ENCODE measurements around the gene ANLN.
"Not testable (repeated sequence)": the region's sequence is repeated elsewhere in the genome, so short reads cannot be mapped to it uniquely, and the experiment has no call there.

The ANLN gene

DNA sequence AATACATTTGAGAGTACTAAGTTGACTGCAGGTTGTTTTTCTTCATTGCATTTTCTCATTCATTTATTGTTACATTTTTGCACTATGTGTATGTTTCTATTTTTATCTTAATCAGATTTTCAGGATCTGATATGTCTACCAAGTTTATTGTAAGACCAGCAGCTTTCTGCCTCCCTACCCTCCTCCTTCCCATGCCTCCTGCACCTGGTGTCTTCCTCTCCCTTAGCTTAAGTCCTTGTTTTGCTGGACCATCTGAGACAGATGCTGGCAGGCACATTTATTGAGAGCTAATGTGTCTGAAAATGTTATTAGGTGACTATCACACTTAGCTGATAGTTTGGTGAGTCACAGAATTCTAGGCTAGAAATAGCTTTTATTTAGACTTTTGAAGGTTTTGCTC lies 79.6 kb downstream of the ANLN start:
- DNase-seq: no peak

DNA sequence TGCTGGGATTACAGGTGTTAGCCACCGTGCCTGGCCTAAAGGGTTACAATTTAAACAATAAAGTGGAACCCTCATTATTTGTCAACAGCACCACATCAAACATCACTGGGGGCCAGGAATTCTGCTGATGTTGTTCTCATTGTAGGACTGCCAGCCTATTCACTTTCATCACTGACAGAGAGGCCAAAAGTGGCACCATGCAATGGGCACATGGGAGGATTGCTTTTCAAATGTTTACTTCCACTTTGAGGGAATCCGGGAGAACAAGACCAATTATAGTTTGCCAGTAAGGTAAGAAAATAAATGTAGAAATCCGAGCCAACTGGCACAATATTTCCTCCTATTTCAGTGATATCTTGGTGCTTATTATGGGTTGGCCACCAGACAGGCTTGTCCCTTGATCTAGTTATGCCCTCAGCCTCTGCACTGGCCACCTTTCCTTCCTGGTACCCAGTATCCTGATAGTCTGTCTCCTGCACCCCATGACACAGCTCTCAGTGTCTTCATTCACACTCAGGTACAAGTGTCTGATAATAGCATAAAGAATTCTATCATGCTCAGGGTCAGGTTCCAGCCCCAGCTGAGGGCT lies 82.6 kb downstream of the ANLN start:
- no peak for DNase-seq

DNA sequence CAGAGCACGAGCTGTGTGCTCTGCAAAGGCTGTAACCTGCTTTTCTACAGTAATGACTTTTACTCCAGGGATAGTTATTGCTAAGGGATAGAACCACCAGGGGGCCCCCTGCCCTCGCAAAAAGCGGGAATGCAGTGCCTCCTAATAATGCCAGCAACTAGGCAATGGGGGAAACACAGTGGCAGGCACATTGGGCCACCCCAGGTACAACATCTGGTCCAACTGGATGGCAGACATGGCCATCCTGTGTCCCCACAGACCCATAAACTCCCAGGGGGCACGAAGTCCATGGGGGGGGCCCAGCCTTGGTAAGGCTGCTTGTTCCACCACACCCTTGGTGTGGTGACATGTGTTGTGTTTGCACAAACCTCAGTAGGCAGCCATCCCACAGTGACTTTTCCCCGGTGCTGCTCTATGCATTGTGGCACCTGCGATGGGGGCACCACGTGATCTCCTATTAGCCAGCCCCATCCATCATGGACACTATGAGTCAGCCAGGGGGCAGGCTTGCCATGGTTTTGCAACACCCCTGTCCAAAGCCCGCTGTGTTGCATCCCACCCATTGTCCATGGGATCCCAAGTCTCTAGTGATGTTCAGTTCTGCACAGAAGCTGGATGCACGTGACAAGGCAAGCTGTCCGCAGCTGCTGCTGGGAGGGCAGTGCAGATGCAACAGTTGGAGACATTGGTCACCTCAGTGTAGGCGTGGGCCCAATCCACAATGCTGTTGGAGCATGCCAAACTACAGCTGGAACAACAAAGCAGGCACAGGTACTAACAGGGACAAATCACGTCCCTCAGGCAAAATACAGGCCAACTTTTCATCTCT lies 84.0 kb downstream of the ANLN start:
- DNase-seq: no peak

DNA sequence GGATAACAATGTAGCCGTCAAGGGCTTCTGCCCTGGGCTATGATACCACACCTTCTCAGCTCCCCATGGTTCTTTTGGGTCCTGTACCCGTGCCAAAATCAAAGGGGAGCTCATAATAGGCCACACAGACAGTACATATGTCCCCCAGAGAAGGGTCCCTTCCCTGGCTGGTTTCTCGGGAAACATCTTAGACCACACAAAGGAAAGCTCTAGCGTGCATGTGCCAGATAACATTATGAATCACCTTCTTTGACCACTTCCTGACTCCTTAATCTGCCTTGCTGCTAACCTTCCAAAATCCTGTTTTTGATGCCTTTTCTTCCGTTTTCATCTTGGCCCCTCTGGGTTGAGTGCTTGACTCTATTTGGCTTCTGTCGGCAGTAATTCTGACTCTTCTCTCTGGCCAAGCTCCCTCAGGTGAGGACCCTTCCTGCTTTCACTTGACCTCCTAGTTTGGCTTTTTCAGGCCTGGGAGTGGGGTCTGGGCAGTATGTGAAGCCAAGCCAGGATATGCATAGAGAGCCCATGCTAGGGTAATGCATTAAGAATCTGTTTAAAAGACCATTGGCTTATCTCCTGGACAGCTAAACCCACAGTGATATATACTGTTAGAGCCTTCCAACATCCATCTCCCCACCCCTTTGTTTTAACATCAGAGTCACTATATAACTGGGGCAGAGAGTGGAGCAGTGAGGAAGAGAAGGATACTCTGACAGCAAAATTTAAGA lies 84.8 kb downstream of the ANLN start:
- no peak for DNase-seq

DNA sequence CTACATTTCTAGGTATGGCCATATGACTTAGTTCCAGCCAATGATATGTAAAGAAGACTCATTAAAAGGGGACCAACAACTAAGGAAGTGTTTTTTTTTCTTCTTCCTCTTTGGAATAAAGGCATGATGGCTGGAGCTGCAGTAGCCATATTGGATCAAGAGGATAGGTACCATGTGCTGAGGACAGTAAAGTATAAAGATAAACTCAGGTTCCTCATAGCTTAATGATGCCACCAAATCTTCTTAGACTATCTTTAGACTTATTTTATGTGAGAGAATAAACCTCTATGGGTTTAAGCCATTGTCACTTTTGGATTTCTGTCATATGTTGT lies 85.3 kb downstream of the ANLN start:
- no peak for DNase-seq

DNA sequence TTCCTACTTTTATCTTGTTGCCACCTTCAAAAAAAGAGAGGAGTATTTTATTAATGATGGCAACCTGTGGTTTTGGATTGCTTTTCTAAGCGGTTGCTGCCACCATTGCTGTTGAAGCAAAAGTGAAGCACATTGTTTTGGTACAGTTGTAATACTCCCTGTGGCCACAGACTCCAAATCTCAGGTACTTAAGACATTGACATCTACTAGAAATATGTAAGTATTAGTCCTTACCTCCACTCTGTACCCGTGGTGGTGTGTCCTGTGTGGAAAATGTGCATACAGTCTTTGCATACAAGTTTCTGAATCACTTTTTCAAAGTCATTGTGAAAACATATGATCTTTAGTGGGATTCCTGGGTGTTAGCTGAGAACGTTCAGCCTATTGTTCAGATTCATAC lies 85.7 kb downstream of the ANLN start:
- no peak for DNase-seq

DNA sequence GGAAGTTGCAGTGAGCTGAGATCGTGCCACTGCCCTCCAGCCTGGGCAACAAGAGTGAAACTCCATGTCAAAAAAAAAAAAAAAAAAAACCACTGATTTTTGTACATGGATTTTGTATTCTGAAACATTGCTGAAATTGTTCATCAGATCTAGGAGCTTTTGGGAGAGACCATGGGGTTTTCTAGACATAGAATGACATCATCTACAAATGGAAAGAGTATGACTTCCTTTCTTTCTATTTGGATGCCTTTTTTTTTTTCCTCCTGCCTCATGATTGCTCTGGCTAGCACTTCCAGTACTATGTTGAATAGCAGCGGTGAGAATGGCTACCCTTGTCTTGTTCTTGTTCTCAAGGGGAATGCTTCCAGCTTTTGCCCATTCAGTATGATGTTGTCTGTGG lies 89.1 kb downstream of the ANLN start:
- no peak for DNase-seq

DNA sequence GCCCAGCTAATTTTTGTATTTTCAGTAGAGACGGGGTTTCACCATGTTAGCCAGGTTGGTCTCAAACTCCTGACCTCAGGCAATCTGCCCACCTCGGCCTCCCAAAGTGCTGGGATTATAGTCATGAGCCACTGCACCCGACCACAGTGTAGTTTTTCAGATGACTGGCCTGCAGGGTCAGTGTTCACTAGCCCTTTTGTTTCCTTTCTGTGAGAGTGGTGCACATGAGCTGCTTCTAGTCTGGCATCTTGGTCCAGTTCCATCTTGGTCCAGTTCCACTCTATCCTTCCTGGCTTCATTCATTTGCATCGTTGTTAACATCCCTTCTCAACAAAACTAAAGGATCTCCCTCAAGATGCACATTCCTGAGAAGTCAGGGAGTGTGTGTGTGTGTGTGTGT lies 94.2 kb downstream of the ANLN start:
- DNase-seq: not testable (repeated sequence)

DNA sequence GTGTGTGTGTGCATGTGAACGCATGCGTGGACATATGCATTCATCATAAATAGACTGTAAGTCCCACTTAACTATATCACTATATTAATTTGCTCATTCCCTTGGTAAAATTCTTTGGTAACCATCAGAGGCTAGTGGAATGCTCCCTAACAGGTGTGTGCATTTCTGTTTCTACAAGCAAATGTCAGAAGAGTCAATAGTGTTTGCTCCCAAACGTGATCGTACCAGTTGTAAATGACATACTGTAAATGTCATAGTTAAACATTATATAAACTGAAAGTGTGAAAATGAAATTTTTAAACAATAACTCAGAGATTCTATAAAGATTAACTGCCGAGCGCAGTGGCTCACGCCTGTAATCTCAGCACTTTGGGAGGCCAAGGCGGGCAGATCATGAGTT lies 94.6 kb downstream of the ANLN start:
- DNase-seq: no peak

DNA sequence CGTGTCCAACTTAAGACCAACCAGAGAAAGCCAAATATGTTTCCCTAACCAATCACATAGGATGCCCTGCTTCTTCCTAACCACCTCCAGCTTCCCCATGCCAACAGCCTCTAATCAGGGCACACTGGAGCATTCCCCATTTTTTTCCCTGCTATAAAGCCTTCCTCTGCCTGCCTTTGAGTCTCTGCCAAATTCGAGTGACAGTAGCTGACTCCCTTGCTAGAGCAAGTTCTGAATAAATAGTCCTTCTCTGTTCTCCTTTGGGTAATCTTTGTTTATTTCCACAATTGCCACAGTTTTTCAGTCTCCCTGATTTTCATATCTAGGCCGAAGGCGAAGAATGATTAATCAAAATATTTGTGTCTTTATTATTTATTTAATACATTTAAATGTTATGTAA lies 96.7 kb downstream of the ANLN start:
- no peak for DNase-seq

DNA sequence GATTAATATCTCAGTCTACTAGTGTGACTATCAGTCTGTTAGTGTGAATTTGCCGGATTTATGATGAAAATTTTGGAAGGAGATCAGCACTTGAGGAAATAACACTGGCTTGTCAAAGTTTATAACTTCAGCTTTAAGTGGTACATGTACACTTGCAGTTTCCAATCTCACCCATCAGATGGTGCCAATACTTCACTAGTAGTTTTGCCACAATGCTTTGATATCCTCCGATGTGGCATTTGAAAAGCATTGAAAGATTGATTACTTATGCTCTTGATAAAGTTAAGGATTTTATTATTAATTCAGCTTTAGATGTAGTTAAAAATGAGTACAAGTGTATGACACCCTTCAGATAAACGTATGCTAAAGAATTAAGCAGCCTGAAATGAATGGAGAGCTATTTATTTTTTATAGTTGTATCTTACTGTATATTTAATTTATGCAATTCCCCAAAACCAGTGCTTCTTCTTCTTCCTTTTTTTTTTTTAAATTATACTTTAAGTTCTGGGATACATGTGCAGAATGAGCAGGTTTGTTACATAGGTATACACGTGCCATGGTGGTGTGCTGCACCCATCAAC lies 98.2 kb downstream of the ANLN start:
- peak; percentile 59 for DNase-seq

DNA sequence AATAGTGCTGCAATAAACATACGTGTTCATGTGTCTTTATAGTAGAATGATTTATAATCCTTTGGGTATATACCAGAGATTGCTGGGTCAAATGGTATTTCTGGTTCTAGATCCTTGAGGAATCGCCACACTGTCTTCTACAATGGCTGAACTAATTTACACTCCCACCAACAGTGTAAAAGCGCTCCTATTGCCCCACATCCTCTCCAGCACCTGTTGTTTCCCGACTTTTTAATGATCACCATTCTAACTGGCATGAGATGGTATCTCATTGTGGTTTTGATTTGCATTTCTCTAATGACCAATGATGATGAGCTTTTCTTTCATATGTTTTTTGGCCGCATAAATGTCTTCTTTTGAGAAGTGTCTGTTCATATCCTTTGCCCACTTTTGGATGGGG lies 99.0 kb downstream of the ANLN start:
- not testable (repeated sequence) for DNase-seq

DNA sequence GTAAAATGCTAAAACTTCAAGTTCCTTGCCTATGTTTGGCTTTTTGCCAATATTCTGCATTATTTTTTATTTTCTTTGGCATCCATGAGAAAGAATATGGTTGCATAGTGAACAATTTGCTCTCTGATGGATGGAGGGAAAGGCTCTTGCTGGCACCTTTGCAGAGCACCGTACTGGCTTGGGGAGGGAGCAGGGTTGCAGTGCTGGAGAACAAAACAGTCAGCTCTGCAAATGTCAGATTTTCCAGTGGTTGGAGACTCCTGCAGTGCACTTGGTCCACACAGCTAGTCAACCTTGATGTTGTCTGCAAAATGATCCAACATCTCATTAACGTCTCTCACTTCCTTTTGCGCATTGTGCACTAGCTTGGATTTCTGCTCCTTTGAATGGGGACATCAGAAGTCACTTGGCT lies 100.8 kb downstream of the ANLN start:
- DNase-seq: peak; percentile 96

DNA sequence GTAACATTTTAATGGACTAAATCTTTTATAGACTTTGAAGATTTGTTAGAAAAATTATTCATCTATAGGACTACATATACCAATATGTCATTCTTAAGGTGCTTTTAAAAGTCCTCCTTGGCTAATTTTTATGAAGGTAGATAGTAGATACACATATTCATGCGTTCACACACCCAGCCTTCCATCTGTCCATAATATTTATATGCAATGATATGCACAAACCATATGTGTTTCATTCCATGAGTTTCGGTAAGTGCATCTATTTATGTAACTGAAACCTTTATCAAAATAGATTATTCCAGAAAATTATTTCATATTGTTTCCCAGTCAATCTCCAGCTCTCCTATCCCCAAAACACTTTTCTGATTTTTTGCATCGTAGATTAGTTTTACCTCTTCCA lies 101.7 kb downstream of the ANLN start:
- no peak for DNase-seq

DNA sequence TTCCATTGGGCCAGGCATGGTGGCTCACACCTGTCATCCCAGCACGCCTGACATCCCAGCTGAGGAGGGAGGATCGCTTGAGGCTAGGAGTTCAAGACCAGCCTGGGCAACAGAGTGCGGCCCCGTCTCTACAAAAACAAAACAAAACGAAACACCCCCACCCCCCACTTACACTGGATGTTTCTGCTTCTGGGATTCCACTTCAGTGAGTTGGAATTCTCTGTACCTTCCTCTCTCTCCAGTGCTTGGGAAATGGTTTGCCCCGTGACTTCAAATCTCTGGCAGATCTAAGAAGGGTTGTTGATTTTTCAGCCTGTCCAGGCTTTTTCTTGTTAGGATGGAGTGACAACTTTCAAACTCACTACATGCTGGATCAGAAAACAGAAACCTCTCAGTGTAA lies 106.9 kb downstream of the ANLN start:
- no peak for DNase-seq

DNA sequence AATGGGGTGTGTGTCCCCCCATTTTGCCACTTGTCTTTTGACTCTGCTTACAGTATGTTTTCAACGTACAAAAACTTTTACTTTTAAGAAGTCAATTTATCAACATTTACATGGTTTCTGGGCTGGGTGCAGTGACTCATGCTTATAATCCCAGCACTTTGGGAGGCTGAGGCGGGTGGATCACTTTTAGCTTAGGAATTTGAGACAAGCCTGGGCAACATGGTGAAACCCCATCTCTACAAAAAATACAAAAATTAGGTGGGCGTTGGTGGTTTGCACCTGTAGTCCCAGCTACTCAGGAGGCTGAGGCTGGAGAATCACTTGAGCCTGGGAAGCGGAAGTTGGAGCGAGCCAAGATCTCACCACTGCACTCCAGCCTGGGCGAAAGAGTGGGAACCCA lies 107.5 kb downstream of the ANLN start:
- DNase-seq: not testable (repeated sequence)

DNA sequence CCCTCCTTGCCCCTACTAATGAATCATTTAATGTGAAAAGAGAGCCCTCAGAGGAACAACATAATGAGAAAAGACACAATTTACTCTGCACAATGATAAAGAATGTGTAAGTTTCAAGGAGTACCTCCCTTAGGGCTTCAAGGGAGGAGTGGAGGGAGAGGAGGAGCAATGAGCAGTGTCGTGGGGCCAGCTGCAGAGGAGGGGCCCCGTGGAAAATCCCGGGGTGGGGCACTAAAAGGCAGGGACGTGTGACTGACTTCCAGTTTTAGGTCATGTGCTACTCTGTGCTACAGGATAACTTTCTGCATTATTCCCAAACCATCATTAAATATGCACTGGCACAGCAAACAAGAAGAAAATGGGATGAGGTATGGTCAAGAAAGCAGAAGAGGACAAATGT lies 108.1 kb downstream of the ANLN start:
- no peak for DNase-seq
